HepG2 (cell line): ENCODE data around the gene FRMD1. TPM values are rescaled to one million over a fixed set of nuclear protein-coding genes. Genes with fewer than 3 reads are reported as not detected.

Experiments used
- ATAC-seq: fragments of 200-7000 bp; cut with Tn5 transposase; 3 replicates; pipeline ENCODE4 v1.9.1; 2020; ENCODE audit warnings: mild to moderate bottlenecking, moderate library complexity
- BruUV-seq: library from RNA; stranded (reverse); fragments of 400-500 nt; replicated peaks from 2 replicates; lab custom pipeline; 2021; lab: Mats Ljungman, UMichigan
- CTCF ChIA-PET: fragments of 300-600 bp; formaldehyde crosslinking; extraction: SDS; loops from one replicate; lab custom pipeline; 2021; ENCODE audit warnings: low total read pairs, inconsistent platforms, low intra/inter-chr PET ratio; lab: Yijun Ruan, JAX
- POLR2A ChIA-PET: fragments of 350-600 bp; sonication (Branson Sonifier 250); formaldehyde crosslinking; loops from one replicate; lab custom pipeline; 2020; ENCODE audit warnings: antibody characterized with exemption, inconsistent platforms; lab: Yijun Ruan, JAX
- DNase-seq: peaks from one replicate; pipeline ENCODE4 v3.0.0-alpha.2; 2015; ENCODE audit warnings: low spot score
- FAIRE-seq: peaks from 3 replicates; lab custom pipeline; 2011; peaks lifted over from hg19 to GRCh38; lab: Jason Lieb, UNC
- H2AFZ ChIP-seq: one replicate; pipeline ENCODE4 v1.6.1; 2011; ENCODE audit warnings: low read length, inconsistent platforms
- H3K27ac ChIP-seq: fragments of 300-600 bp; 3 replicates; pipeline ENCODE4 v1.8.0; 2011; ENCODE audit warnings: mixed run types, mild to moderate bottlenecking, mixed read lengths, low read length, inconsistent platforms; ENCODE audit not compliant: insufficient read depth; ENCODE audit errors: extremely low read length
- H3K27me3 ChIP-seq, 2 experiments: fragments of 200-600 bp in 1 of 2; 2 replicates in 1 of 2; 3 replicates in 1 of 2; pipeline versions ENCODE4 v1.6.0 to v1.8.0; 2011; ENCODE audit warnings: low read length in 2 of 2, mild to moderate bottlenecking in 2 of 2, moderate library complexity in 2 of 2, inconsistent platforms in 1 of 2; ENCODE audit not compliant: insufficient read depth in 2 of 2, control insufficient read depth in 1 of 2
- H3K36me3 ChIP-seq, 2 experiments: fragments of 200-600 bp in 1 of 2; replicated peaks in 1 of 2; 2 replicates in 1 of 2; 3 replicates in 1 of 2; pipeline versions ENCODE4 v1.5.1 to v1.8.0; 2011; ENCODE audit warnings: low read length in 2 of 2, inconsistent platforms in 1 of 2; ENCODE audit not compliant: insufficient read depth in 2 of 2, control insufficient read depth in 1 of 2
- H3K4me1 ChIP-seq: 2 replicates; pipeline ENCODE4 v1.5.1; 2012; ENCODE audit warnings: low read length, inconsistent platforms; ENCODE audit not compliant: insufficient read depth
- H3K4me2 ChIP-seq: 2 replicates; pipeline ENCODE4 v1.6.0; 2011; ENCODE audit warnings: low read depth, low read length, inconsistent platforms
- H3K4me3 ChIP-seq, 3 experiments: fragments of 200-600 bp in 1 of 3; sonication (generic), shearing (Covaris generic) in 1 of 3; replicated peaks in 1 of 3; 2 replicates each; pipeline ENCODE4 v1.5.1; 2011 to 2016; ENCODE audit warnings: low read length in 3 of 3, inconsistent platforms in 2 of 3, low read depth in 2 of 3, mild to moderate bottlenecking in 2 of 3, control low read depth in 1 of 3, mixed read lengths in 1 of 3; ENCODE audit not compliant: insufficient read depth in 1 of 3
- H3K79me2 ChIP-seq: one replicate; pipeline ENCODE4 v1.6.1; 2011; ENCODE audit warnings: low read length, inconsistent platforms; ENCODE audit not compliant: insufficient read depth
- H3K9ac ChIP-seq: 2 replicates; pipeline ENCODE4 v1.6.0; 2011; ENCODE audit warnings: mild to moderate bottlenecking, low read depth, low read length, inconsistent platforms; ENCODE audit not compliant: insufficient read depth
- H3K9me3 ChIP-seq: 2 replicates; pipeline ENCODE4 v1.5.1; 2012; ENCODE audit warnings: mild to moderate bottlenecking, low read length
- H4K20me1 ChIP-seq: 2 replicates; pipeline ENCODE4 v1.6.0; 2011; ENCODE audit warnings: inconsistent platforms, mild to moderate bottlenecking, low read length, moderate library complexity; ENCODE audit not compliant: insufficient read depth
- MAF1 ChIP-seq: sonication (generic); formaldehyde crosslinking; IDR thresholded peaks from 2 replicates; pipeline ENCODE4 v1.5.0; 2020; ENCODE audit warnings: missing genetic modification reagents, borderline replicate concordance
- NR2F6 ChIP-seq, 2 experiments: IDR thresholded peaks; 2 replicates each; pipeline ENCODE4 v1.6.1; 2016; ENCODE audit warnings: antibody characterized with exemption in 1 of 2, mild to moderate bottlenecking in 1 of 2
- SUZ12 ChIP-seq: fragments of 150-350 bp; IDR thresholded peaks from 2 replicates; pipeline ENCODE4 v1.6.1; 2014; ENCODE audit warnings: low read depth, low read length
- TCF7 ChIP-seq: sonication (generic); IDR thresholded peaks from 2 replicates; pipeline ENCODE4 v1.6.1; 2016; ENCODE audit warnings: antibody characterized with exemption, low read depth
- TEAD3 ChIP-seq: optimal IDR thresholded peaks from 2 replicates; pipeline ENCODE3; 2016; ENCODE audit warnings: borderline replicate concordance
- WGBS: methylation state at CpG from one replicate; pipeline ENCODE4 v1.1.6; 2017; ENCODE audit warnings: low lambda C conversion rate; 5-methylcytosine and 5-hydroxymethylcytosine counted together
- in situ Hi-C: cut with HindIII; loops from 2 replicates; pipeline ENCODE4 v1.10.0; 2017; ENCODE audit warnings: low pct_unique_long_range_greater_than_20kb; ENCODE audit not compliant: extremely low pct_ligation_motif_present
- intact Hi-C: fragments of 100-400 bp; cut with micrococcal nuclease; formaldehyde crosslinking; loops from one replicate; pipeline ENCODE4 v1.10.0; 2022; ENCODE audit not compliant: unreplicated experiment
- polyA plus RNA-seq, 8 experiments: library from polyadenylated mRNA; depleted of rRNA in 3 of 8; stranded (reverse) in 7 of 8; unstranded in 1 of 8; fragments of >200 nt; fragmentation: Illumina TruSeq in 4 of 8; extraction: Trizol in 4 of 8; gene quantifications; 2 replicates each; pipeline versions ENCODE4 v1.2.1 to v1.2.3, GENCODE V29; 2011 to 2016; ENCODE audit warnings: low read depth in 4 of 8, missing spikeins in 1 of 8, mixed read lengths in 1 of 8; ENCODE audit not compliant: insufficient read depth in 1 of 8
- total RNA-seq, 5 experiments: library from RNA; depleted of rRNA; stranded (reverse); fragments of >200 nt; fragmentation: Illumina TruSeq; extraction: Trizol; gene quantifications; 2 replicates each; pipeline ENCODE4 v1.2.3, GENCODE V29; 2016; ENCODE audit warnings: low read depth in 1 of 5
- TF ChIP-seq, protein P1 (sequence below): sonication (generic); formaldehyde crosslinking; IDR thresholded peaks from 2 replicates; pipeline ENCODE4 v1.8.1; 2023; ENCODE audit warnings: mild to moderate bottlenecking, missing genetic modification reagents

Gene FRMD1
- total and polyA plus RNA-seq, 2 of the 13 experiments (the other 11 are each of a cell fraction or from before 2014, with no cell fraction given): 0.01 TPM; not detected in 1

DNA sequence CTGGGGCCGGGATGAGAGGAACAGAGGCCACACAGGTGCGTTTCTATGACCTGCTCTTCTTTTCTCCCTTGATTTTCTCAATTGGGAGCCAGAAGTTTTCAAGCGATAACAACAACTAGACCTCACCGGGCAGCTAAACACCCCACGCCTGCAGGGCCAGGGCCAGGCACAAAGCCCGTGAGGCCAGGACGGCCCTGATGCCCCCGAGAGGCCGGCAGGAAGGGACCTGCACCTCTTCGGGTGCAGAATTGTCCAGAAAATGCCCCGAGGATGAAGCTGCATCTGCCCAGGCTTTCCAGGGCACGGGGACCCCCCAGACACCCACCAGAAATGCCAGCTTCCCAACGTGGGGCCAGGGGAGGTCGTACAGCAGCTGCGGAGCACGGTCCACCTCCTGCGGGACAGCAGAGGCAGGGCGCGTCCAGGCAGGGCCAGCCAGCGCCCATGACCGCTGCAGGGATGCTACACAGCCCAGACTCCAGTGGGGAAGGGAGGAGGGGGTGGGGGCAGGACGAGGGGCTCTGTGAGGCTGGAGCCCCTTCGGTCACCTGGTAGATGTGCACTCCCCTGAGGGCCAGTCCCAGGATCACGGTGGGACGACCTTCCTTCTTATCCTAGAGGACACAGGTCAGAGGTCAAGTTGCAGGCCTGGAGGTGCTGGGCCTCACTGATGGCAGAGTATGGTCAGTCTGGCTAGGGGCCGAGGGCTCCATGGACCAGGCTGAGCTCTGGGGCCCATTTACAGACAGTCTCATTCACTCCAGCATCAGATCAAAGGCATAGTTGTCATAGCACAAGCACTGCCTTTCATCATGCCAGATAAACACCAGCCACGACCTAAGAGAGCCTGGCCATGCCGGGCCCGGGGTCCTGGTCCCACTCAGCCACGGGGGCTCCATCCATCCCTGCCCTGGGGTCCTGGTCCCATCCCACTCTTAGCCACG lies 16.4 kb downstream of the FRMD1 start:
- no peaks in the 10 kb centered on the region for H3K36me3 ChIP-seq
- peaks cover 5% of the 10 kb centered on the region for H3K4me1 ChIP-seq
- TF ChIP-seq SUZ12 (no peak), NR2F6 (IDR thresholded peaks at IDR 0.05) (no peak), NR2F6 (CRISPR knock-in tag; IDR thresholded peaks at IDR 0.05) (peak; percentile 65; the same call in 1 of the 2 replicates), MAF1 (no peak), TCF7 (peak; percentile 37; the same call in 1 of the 2 replicates), TEAD3 (peak; percentile 82)
- TF ChIP-seq, protein P1, sequence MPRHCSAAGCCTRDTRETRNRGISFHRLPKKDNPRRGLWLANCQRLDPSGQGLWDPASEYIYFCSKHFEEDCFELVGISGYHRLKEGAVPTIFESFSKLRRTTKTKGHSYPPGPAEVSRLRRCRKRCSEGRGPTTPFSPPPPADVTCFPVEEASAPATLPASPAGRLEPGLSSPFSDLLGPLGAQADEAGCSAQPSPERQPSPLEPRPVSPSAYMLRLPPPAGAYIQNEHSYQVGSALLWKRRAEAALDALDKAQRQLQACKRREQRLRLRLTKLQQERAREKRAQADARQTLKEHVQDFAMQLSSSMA: no peak
- CTCF ChIA-PET: no interaction called here
- H3K4me2 ChIP-seq: no peak overlapping the region
- H2AFZ ChIP-seq: no peak overlapping the region
- H3K4me3 ChIP-seq: no peak overlapping the region
- no peak overlapping the region for H3K9ac ChIP-seq
- H4K20me1 ChIP-seq: no peaks in the 10 kb centered on the region
- no peaks in the 10 kb centered on the region for H3K79me2 ChIP-seq
- intact Hi-C loops (no loop called here), in situ Hi-C loops (no loop called here)
- no peak for FAIRE-seq
- peak; percentile 41 for DNase-seq
- peaks cover 10 to 44% of the 10 kb centered on the region in 2 experiments; a peak in 4 of 5 replicates for H3K27me3 ChIP-seq
- POLR2A ChIA-PET: no interaction called here
- no peaks in the 10 kb centered on the region for H3K9me3 ChIP-seq
- WGBS: 37% methylated on average over 14 of the region's 31 CpGs
- BruUV-seq: no TSS peak
- H3K27ac ChIP-seq: no peak overlapping the region
- ATAC-seq: peak; percentile 13; the same call in 2 of the 3 replicates
